ENCODE measurements around the gene MARF1. TPM values are rescaled to one million over a fixed set of nuclear protein-coding genes. Genes with fewer than 3 reads are reported as not detected.
A peak's percentile ranks its signal among the peaks of the same experiment; 100 is the strongest.

Gene MARF1
- total RNA-seq, 4 donors from 2014 or later = 21.0 to 91.9 (median 42.2) TPM

DNA sequence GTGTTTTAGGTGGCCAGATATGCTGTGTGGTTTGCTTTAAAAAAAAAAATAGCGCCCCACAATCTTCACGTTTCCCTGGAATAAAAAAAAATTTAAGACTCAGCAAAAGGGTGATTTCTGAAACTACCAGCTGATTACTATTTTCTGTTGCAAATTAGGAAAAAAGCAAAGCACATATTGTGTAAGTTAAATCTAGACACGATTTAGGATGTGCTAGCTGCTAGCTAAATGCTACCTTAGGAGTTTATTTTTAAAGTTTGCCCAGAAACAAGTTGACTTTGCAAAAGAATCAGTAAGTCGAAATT lies 944 bp upstream of the MARF1 start:
- Histone ChIP-seq H3K36me3 (no peaks in the 10 kb centered on the region), H3K27me3 (no peaks in the 10 kb centered on the region), H3K27ac (peak overlapping the region; percentile 99 to 100), H3K4me1 (peaks cover 0 to 7% of the 10 kb centered on the region in 2 donors), H3K4me3 (peak overlapping the region; percentile 61 to 99), H3K9me3 (no peaks in the 10 kb centered on the region)
- TF ChIP-seq POLR2A (IDR thresholded peaks at IDR 0.05) = no peak
- TF ChIP-seq, protein P1, sequence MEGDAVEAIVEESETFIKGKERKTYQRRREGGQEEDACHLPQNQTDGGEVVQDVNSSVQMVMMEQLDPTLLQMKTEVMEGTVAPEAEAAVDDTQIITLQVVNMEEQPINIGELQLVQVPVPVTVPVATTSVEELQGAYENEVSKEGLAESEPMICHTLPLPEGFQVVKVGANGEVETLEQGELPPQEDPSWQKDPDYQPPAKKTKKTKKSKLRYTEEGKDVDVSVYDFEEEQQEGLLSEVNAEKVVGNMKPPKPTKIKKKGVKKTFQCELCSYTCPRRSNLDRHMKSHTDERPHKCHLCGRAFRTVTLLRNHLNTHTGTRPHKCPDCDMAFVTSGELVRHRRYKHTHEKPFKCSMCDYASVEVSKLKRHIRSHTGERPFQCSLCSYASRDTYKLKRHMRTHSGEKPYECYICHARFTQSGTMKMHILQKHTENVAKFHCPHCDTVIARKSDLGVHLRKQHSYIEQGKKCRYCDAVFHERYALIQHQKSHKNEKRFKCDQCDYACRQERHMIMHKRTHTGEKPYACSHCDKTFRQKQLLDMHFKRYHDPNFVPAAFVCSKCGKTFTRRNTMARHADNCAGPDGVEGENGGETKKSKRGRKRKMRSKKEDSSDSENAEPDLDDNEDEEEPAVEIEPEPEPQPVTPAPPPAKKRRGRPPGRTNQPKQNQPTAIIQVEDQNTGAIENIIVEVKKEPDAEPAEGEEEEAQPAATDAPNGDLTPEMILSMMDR (IDR thresholded peaks at IDR 0.05) = no peak
- DNase-seq = no peak
- intact Hi-C loops (cut with DNase I; ENCODE audit: low total_unique reads) = no loop called here

DNA sequence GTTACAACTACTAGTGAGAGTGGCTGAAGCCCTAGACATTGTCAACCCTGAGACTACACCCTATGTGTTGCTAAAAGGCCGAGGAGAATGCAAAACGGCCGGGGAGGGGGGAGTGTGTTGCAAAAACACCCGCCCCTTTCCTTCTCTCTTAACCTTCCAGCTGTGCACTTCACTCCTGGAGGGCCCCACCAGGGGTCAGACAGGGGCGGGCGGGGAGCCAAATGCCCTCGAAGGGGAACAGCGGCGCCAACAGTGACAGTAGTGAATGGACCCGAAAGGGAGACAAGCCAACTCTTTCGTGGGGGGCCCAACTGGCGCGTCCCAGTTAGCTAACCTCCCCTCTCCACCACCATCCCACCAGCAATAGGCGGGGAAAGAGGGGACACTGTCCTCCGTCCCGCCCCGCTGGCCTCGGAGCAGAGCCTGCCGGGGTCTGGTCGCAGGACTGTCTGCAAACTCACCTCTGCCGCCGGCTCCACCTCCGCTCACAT lies 352 bp downstream of the MARF1 start:
- intact Hi-C loops (cut with DNase I; ENCODE audit: low total_unique reads) = no loop called here
- no peaks in the 10 kb centered on the region for H3K9me3 ChIP-seq
- H3K27ac ChIP-seq = peak overlapping the region; percentile 99 to 100
- H3K4me3 ChIP-seq = peak overlapping the region; percentile 61 to 99
- peaks cover 0 to 7% of the 10 kb centered on the region in 2 donors for H3K4me1 ChIP-seq
- no peaks in the 10 kb centered on the region for H3K27me3 ChIP-seq
- TF ChIP-seq, protein P1 (IDR thresholded peaks at IDR 0.05) = peak in 1 of 4 experiments; percentile 26
- TF ChIP-seq POLR2A (IDR thresholded peaks at IDR 0.05) = no peak
- DNase-seq = peak; percentile 70 to 72
- H3K36me3 ChIP-seq = no peaks in the 10 kb centered on the region

- peaks cover 0 to 7% of the 10 kb centered on the region in 2 donors for H3K4me1 ChIP-seq
- peak overlapping the region; percentile 61 to 99 for H3K4me3 ChIP-seq
- intact Hi-C loops (cut with DNase I; ENCODE audit: low total_unique reads) = no loop called here
- peak overlapping the region; percentile 99 to 100 for H3K27ac ChIP-seq
- DNase-seq = no peak
- no peak for TF ChIP-seq POLR2A (IDR thresholded peaks at IDR 0.05)
- TF ChIP-seq, protein P1 (IDR thresholded peaks at IDR 0.05) = no peak
- H3K27me3 ChIP-seq = no peaks in the 10 kb centered on the region
- no peaks in the 10 kb centered on the region for H3K36me3 ChIP-seq
- no peaks in the 10 kb centered on the region for H3K9me3 ChIP-seq
These were observed 999 bp downstream of the MARF1 start for GRCh38 chr16:15641753-15642556.

DNA sequence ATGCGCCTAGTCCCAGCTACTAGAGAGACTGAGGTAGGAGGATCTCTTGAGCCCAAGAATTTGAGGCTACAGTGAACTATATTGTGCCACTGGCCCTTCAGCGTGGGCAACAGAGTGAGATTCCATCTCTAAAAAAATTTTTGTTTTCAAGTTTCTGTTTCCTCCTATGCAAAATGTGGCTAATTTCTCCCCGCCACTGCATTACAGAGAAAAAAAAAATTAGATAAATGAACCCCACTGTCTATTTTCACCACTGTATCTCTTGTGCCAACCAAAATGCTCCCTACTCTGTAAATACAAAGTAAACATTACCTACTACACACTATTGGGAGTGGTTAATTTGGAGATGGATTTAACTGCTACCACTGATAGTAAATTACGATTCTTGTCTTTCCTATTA lies 2.0 kb downstream of the MARF1 start:
- Histone ChIP-seq H3K4me1 (peaks cover 0 to 7% of the 10 kb centered on the region in 2 donors), H3K9me3 (no peaks in the 10 kb centered on the region), H3K27me3 (no peaks in the 10 kb centered on the region), H3K27ac (no peak overlapping the region), H3K36me3 (no peaks in the 10 kb centered on the region), H3K4me3 (no peak overlapping the region)
- TF ChIP-seq, protein P1 (IDR thresholded peaks at IDR 0.05) = no peak
- TF ChIP-seq POLR2A (IDR thresholded peaks at IDR 0.05) = no peak
- intact Hi-C loops (cut with DNase I; ENCODE audit: low total_unique reads) = no loop called here
- no peak for DNase-seq

- Histone ChIP-seq H3K27me3 (no peaks in the 10 kb centered on the region), H3K9me3 (no peaks in the 10 kb centered on the region), H3K36me3 (no peaks in the 10 kb centered on the region), H3K4me1 (peaks cover 0 to 7% of the 10 kb centered on the region in 2 donors), H3K4me3 (no peak overlapping the region), H3K27ac (no peak overlapping the region)
- intact Hi-C loops (cut with DNase I; ENCODE audit: low total_unique reads) = no loop called here
- TF ChIP-seq POLR2A (IDR thresholded peaks at IDR 0.05) = no peak
- DNase-seq = no peak
These were observed 3.8 kb downstream of the MARF1 start for GRCh38 chr16:15639061-15639568.

Data from uterus (tissue), 4 donors.